ENCODE results near the gene PLA2G15.

PLA2G15 gene

GRCh38 chr16:68232335-68232734, 12.8 kb upstream of the PLA2G15 start:
- DNase-seq (ENCODE audit: low read depth), result no peak

GRCh38 chr16:68233085-68233834, 11.9 kb upstream of the PLA2G15 start:
- DNase-seq (ENCODE audit: low read depth), result no peak

GRCh38 chr16:68233835-68234187, 11.4 kb upstream of the PLA2G15 start:
- no peak for DNase-seq (ENCODE audit: low read depth)

- no peak for DNase-seq (ENCODE audit: low read depth)
Observed at GRCh38 chr16:68234188-68235107, 10.7 kb upstream of the PLA2G15 start.

GRCh38 chr16:68235108-68235886, 9.9 kb upstream of the PLA2G15 start:
- DNase-seq (ENCODE audit: low read depth), result no peak

- DNase-seq (ENCODE audit: low read depth), result no peak
Observed at GRCh38 chr16:68235887-68236136, 9.4 kb upstream of the PLA2G15 start, which contains the start of gene ESRP2. TSS of gene ESRP2 (minus strand) at chr16:68236127. CDS start at chr16:68236045, 82 bp downstream.

- peak; percentile 34 for DNase-seq (ENCODE audit: low read depth)
Observed at GRCh38 chr16:68236137-68236825, 8.9 kb upstream of the PLA2G15 start.

- DNase-seq (ENCODE audit: low read depth), result no peak
Observed at GRCh38 chr16:68236826-68237242, 8.3 kb upstream of the PLA2G15 start.

- DNase-seq (ENCODE audit: low read depth), result peak; percentile 86
Observed at GRCh38 chr16:68237243-68238028, 7.7 kb upstream of the PLA2G15 start.

GRCh38 chr16:68238029-68238345, 7.2 kb upstream of the PLA2G15 start:
- DNase-seq (ENCODE audit: low read depth), result no peak

- DNase-seq (ENCODE audit: low read depth), result no peak
Observed at GRCh38 chr16:68242085-68242484, 3.1 kb upstream of the PLA2G15 start.

GRCh38 chr16:68242926-68243858, 2.0 kb upstream of the PLA2G15 start:
- DNase-seq (ENCODE audit: low read depth), result no peak

GRCh38 chr16:68244481-68244902, 681 bp upstream of the PLA2G15 start:
- no peak for DNase-seq (ENCODE audit: low read depth)

- DNase-seq (ENCODE audit: low read depth), result no peak
Observed at GRCh38 chr16:68246121-68246520, 948 bp downstream of the PLA2G15 start.

GRCh38 chr16:68246666-68247065, 1.5 kb downstream of the PLA2G15 start:
- no peak for DNase-seq (ENCODE audit: low read depth)

- no peak for DNase-seq (ENCODE audit: low read depth)
Observed at GRCh38 chr16:68247400-68247799, 2.2 kb downstream of the PLA2G15 start.

GRCh38 chr16:68247932-68248331, 2.8 kb downstream of the PLA2G15 start:
- DNase-seq (ENCODE audit: low read depth), result no peak

GRCh38 chr16:68249371-68249770, 4.2 kb downstream of the PLA2G15 start:
- no peak for DNase-seq (ENCODE audit: low read depth)

- DNase-seq (ENCODE audit: low read depth), result no peak
Observed at GRCh38 chr16:68250951-68251350, 5.8 kb downstream of the PLA2G15 start.

- no peak for DNase-seq (ENCODE audit: low read depth)
Observed at GRCh38 chr16:68251832-68252231, 6.7 kb downstream of the PLA2G15 start.

Data from stimulated activated CD8-positive, alpha-beta memory T cell treated with anti-CD3 and anti-CD28 coated beads, Interleukin-4, amount 100 ng/mL, for 24 hours (primary cell).